Natural killer cell treated with Interleukin-12 subunit alpha and Interleukin-12 subunit beta and Interleukin-15 and Interleukin-18, amount 100 ng/mL, for 72 hours (primary cell): ENCODE measurements around the gene TOPAZ1. TPM values are rescaled to one million over a fixed set of nuclear protein-coding genes. Genes with fewer than 3 reads are reported as not detected.

Experiments
- ATAC-seq, 2 donors: fragments of 150-1000 bp; cut with Tn5 transposase in 1 of 2; sonication (Bioruptor Pico), chemical (Tn5 transposase) in 1 of 2; 2 replicates each; pipeline ENCODE4 v1.10.0; 2021
- DNase-seq: peaks from one replicate; pipeline ENCODE4 v3.0.0; 2022; ENCODE audit warnings: low spot score
- H3K27ac Mint-ChIP-seq, 2 donors: 1 replicate in 1 of 2; 2 replicates in 1 of 2; pipeline ENCODE4 v1.8.0; 2022; ENCODE audit warnings: mixed read lengths in 2 of 2, mild to moderate bottlenecking in 1 of 2, moderate library complexity in 1 of 2
- H3K27me3 Mint-ChIP-seq, 2 donors: 1 replicate in 1 of 2; 2 replicates in 1 of 2; pipeline ENCODE4 v1.8.0; 2022; ENCODE audit warnings: mixed read lengths in 2 of 2
- H3K36me3 Mint-ChIP-seq: one replicate; pipeline ENCODE4 v1.8.0; 2022; ENCODE audit warnings: mixed read lengths
- H3K4me1 Mint-ChIP-seq, 2 donors: 1 replicate in 1 of 2; 2 replicates in 1 of 2; pipeline ENCODE4 v1.8.0; 2022; ENCODE audit warnings: low read depth in 2 of 2, mixed read lengths in 2 of 2, mild to moderate bottlenecking in 1 of 2
- H3K4me3 Mint-ChIP-seq: one replicate; pipeline ENCODE4 v1.8.0; 2022; ENCODE audit warnings: mixed read lengths
- H3K9me3 Mint-ChIP-seq: 2 replicates; pipeline ENCODE4 v1.8.0; 2022; ENCODE audit warnings: mixed read lengths
- total RNA-seq, 2 donors: library from RNA; stranded (reverse); gene quantifications; one replicate each; pipeline ENCODE4 v1.2.3, GENCODE V29; 2022

The TOPAZ1 gene
- total RNA-seq, 2 donors from 2014 or later, result not detected

GRCh38 chr3:44234648-44235268 lies 6.9 kb upstream of the TOPAZ1 start:
- no peaks in the 10 kb centered on the region for H3K9me3 Mint-ChIP-seq
- no peak overlapping the region for H3K4me3 Mint-ChIP-seq
- DNase-seq (no peak), ATAC-seq (no peak)
- H3K27me3 Mint-ChIP-seq, result peaks cover 8 to 9% of the 10 kb centered on the region in 2 donors
- H3K27ac Mint-ChIP-seq, result no peak overlapping the region
- H3K4me1 Mint-ChIP-seq, result peaks cover 7 to 10% of the 10 kb centered on the region in 2 donors
- no peaks in the 10 kb centered on the region for H3K36me3 Mint-ChIP-seq

DNA sequence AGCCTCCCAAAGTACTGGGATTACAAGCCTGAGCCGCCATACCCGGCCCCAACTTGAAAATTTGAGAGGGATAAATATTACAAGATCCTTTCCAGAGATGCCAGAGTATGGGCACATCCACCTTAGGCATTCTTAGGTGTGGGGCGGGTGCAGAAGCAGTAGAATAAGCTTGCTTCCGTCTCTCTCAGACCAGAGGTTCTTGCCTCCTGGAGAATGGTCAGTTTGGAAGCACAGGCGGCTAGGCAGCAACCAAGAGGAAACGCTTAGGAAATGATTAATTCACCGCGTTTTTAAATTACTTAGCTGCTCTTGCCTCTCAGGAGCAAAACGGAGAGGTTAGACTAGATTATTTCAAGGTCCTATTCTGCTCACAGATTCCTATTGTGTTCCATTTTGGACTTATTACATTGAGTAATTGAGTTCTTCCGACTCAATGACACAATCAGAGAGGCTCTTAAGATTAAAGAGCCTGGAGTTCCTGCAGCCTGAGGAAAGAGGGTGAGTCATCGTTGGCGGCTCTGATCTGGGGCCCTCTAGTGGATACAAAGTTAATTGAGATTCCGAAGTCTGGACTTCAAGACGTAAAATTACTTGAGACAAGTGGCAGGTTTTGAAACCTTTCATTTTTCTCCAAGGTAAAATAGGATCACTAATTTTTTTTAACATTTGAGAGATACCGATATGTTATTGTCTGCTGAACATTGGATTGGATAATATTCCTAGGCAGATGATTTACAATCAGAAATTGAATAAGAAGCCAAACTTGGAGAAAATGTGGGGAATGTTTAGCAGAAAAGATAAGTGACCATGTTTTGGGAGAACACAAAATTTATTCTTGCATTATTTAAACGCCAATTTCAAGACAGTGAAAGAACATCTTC lies 5.8 kb upstream of the TOPAZ1 start:
- no peak overlapping the region for H3K27ac Mint-ChIP-seq
- H3K4me1 Mint-ChIP-seq, result peaks cover 7 to 10% of the 10 kb centered on the region in 2 donors
- H3K27me3 Mint-ChIP-seq, result peaks cover 9 to 15% of the 10 kb centered on the region in 2 donors
- peak; percentile 71 to 86 for ATAC-seq
- no peak overlapping the region for H3K4me3 Mint-ChIP-seq
- DNase-seq, result no peak
- no peaks in the 10 kb centered on the region for H3K36me3 Mint-ChIP-seq
- no peaks in the 10 kb centered on the region for H3K9me3 Mint-ChIP-seq

DNA sequence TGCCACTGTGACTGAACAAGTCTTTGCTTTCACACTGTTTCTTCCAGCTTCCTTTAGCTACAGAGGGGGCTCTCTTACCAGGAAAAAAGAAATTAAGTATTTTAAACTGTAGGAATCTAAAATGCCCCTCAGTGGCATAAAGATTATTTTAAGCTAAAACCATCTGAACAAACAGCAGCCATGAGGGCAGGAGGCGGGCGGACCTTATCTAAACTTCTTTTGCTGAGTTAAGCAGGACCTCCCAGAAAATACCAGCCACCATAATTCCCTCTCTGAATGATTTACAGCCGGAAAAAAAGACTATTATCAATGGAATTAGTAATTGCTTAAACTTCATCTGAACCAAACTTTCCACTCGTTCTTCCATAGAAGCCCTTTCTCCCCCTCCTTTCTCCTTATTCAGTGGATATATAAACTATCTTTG lies 5.2 kb upstream of the TOPAZ1 start:
- Mint-ChIP-seq H3K4me3 (no peak overlapping the region), H3K4me1 (peaks cover 7 to 10% of the 10 kb centered on the region in 2 donors), H3K9me3 (no peaks in the 10 kb centered on the region), H3K27me3 (peaks cover 9 to 20% of the 10 kb centered on the region in 2 donors), H3K27ac (no peak overlapping the region), H3K36me3 (no peaks in the 10 kb centered on the region)
- ATAC-seq, result no peak
- no peak for DNase-seq

DNA sequence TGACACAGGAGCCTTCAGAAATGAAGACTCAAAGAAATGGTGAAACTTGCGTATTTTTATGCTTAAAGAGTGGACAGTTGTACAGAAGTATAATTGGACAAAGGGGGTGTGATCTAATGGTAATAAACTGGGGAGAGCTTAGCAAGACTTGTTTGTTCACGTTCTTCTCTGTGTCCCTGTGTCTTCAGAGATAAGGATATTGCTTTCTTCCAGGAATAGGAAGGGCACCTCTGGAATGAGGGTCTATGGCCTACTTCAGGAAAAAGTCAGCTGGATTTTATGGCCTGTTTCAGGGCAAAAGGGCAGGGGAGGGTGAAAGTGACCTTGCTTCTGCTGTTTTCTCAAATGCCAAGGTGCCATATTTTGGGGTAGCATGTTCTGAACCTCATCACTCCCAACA lies 4.5 kb upstream of the TOPAZ1 start:
- ATAC-seq (no peak), DNase-seq (no peak)
- Mint-ChIP-seq H3K4me3 (no peak overlapping the region), H3K4me1 (peaks cover 7 to 10% of the 10 kb centered on the region in 2 donors), H3K27me3 (peaks cover 9 to 20% of the 10 kb centered on the region in 2 donors), H3K27ac (no peak overlapping the region), H3K36me3 (no peaks in the 10 kb centered on the region), H3K9me3 (no peaks in the 10 kb centered on the region)

GRCh38 chr3:44237665-44238064 lies 4.0 kb upstream of the TOPAZ1 start:
- DNase-seq (no peak), ATAC-seq (no peak)
- H3K36me3 Mint-ChIP-seq, result no peaks in the 10 kb centered on the region
- peaks cover 7% of the 10 kb centered on the region in 2 donors for H3K4me1 Mint-ChIP-seq
- H3K27ac Mint-ChIP-seq, result no peak overlapping the region
- no peak overlapping the region for H3K4me3 Mint-ChIP-seq
- H3K9me3 Mint-ChIP-seq, result no peaks in the 10 kb centered on the region
- peaks cover 12 to 20% of the 10 kb centered on the region in 2 donors for H3K27me3 Mint-ChIP-seq

GRCh38 chr3:44238889-44239288 lies 2.8 kb upstream of the TOPAZ1 start:
- peaks cover 6 to 7% of the 10 kb centered on the region in 2 donors for H3K4me1 Mint-ChIP-seq
- no peak overlapping the region for H3K4me3 Mint-ChIP-seq
- peaks cover 19 to 29% of the 10 kb centered on the region in 2 donors for H3K27me3 Mint-ChIP-seq
- H3K9me3 Mint-ChIP-seq, result no peaks in the 10 kb centered on the region
- ATAC-seq (no peak), DNase-seq (no peak)
- no peaks in the 10 kb centered on the region for H3K36me3 Mint-ChIP-seq
- no peak overlapping the region for H3K27ac Mint-ChIP-seq

- Mint-ChIP-seq H3K27me3 (peaks cover 19 to 40% of the 10 kb centered on the region in 2 donors), H3K4me1 (peaks cover 6 to 7% of the 10 kb centered on the region in 2 donors), H3K27ac (no peak overlapping the region), H3K9me3 (no peaks in the 10 kb centered on the region), H3K4me3 (no peak overlapping the region), H3K36me3 (no peaks in the 10 kb centered on the region)
- ATAC-seq (no peak), DNase-seq (no peak)
Measured at GRCh38 chr3:44240061-44240460, 1.6 kb upstream of the TOPAZ1 start.

- no peak overlapping the region for H3K4me3 Mint-ChIP-seq
- peaks cover 10 to 40% of the 10 kb centered on the region in 2 donors for H3K27me3 Mint-ChIP-seq
Measured at GRCh38 chr3:44242721-44243120, 1.0 kb downstream of the TOPAZ1 start.

GRCh38 chr3:44248152-44248551 lies 6.5 kb downstream of the TOPAZ1 start:
- Mint-ChIP-seq H3K27ac (no peak overlapping the region), H3K9me3 (no peaks in the 10 kb centered on the region), H3K27me3 (peaks cover 24 to 65% of the 10 kb centered on the region in 2 donors), H3K4me3 (no peak overlapping the region), H3K36me3 (peaks cover 12% of the 10 kb centered on the region), H3K4me1 (no peaks in the 10 kb centered on the region)
- DNase-seq (no peak), ATAC-seq (no peak)

More at GRCh38 chr3:44242721-44243120, 1.0 kb downstream of the TOPAZ1 start:
- no peaks in the 10 kb centered on the region for H3K9me3 Mint-ChIP-seq
- no peaks in the 10 kb centered on the region for H3K36me3 Mint-ChIP-seq
- no peak for DNase-seq
- H3K4me1 Mint-ChIP-seq, result no peaks in the 10 kb centered on the region
- no peak overlapping the region for H3K27ac Mint-ChIP-seq
- no peak for ATAC-seq

DNA sequence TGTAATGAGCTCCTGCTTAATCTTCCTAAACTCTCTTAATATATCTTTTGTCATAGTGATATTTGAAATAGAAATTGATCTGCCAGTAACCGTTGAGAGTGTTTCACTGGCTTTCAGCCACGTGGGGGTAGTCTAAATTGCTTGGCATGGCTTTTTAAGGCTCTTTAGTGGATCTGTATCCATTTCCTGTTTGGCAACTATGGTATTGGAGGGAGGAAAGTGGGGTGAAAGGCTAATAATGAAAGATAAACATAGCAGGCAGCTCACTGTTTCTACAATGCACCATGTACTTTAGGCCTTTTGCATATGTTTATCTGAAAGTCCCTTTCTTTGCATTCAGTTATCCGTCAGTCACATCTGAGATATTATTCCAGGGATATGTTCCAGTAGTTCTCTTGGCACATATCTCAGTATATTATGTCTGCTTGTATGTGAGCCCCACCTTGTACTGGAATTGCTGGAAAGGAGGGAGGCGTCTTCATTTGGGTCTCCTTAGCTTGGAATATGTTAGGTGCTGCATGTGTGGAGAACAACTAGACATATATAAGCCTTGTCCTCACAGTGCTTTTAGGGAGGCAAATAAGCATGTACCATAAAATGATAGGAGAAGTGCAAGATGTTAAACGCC lies 10.8 kb downstream of the TOPAZ1 start:
- Mint-ChIP-seq H3K27ac (no peak overlapping the region), H3K4me1 (no peaks in the 10 kb centered on the region), H3K36me3 (peaks cover 12% of the 10 kb centered on the region), H3K9me3 (no peaks in the 10 kb centered on the region), H3K4me3 (no peak overlapping the region), H3K27me3 (peaks cover 20 to 42% of the 10 kb centered on the region in 2 donors)
- ATAC-seq (no peak), DNase-seq (no peak)

- H3K4me3 Mint-ChIP-seq, result no peak overlapping the region
- peaks cover 12 to 50% of the 10 kb centered on the region in 2 donors for H3K27me3 Mint-ChIP-seq
- no peaks in the 10 kb centered on the region for H3K9me3 Mint-ChIP-seq
- ATAC-seq (no peak), DNase-seq (no peak)
- H3K4me1 Mint-ChIP-seq, result no peaks in the 10 kb centered on the region
- H3K36me3 Mint-ChIP-seq, result no peaks in the 10 kb centered on the region
- no peak overlapping the region for H3K27ac Mint-ChIP-seq
Measured at GRCh38 chr3:44259404-44259803, 17.7 kb downstream of the TOPAZ1 start.

GRCh38 chr3:44264146-44264545 lies 22.5 kb downstream of the TOPAZ1 start:
- DNase-seq (no peak), ATAC-seq (no peak)
- Mint-ChIP-seq H3K4me1 (peaks cover 0 to 6% of the 10 kb centered on the region in 2 donors), H3K27me3 (peaks cover 12 to 42% of the 10 kb centered on the region in 2 donors), H3K36me3 (no peaks in the 10 kb centered on the region), H3K27ac (no peak overlapping the region), H3K9me3 (no peaks in the 10 kb centered on the region), H3K4me3 (no peak overlapping the region)

DNA sequence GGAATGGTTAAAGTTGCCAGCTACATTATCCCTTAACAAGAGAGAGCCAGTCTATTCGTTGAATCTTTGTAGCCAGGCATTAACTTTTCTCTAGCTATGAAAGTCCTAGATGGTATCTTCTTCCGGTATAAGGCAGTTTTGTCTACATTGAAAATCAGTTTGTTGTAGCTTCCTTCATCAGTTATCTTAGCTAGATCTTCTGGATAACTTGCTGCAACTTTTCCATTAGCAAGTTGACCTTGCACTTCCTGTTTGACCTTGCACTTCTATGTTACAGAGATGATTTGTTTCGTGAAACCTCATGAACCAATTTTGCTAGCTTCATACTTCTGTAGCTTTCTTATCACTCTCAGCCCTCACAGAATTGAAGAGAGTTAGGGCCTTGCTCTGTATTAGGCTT lies 24.1 kb downstream of the TOPAZ1 start:
- peaks cover 0 to 6% of the 10 kb centered on the region in 2 donors for H3K4me1 Mint-ChIP-seq
- H3K4me3 Mint-ChIP-seq, result no peak overlapping the region
- DNase-seq (no peak), ATAC-seq (no peak)
- no peaks in the 10 kb centered on the region for H3K36me3 Mint-ChIP-seq
- H3K27me3 Mint-ChIP-seq, result peaks cover 11 to 39% of the 10 kb centered on the region in 2 donors
- no peaks in the 10 kb centered on the region for H3K9me3 Mint-ChIP-seq
- no peak overlapping the region for H3K27ac Mint-ChIP-seq

GRCh38 chr3:44272191-44272590 lies 30.5 kb downstream of the TOPAZ1 start:
- Mint-ChIP-seq H3K36me3 (peaks cover 5% of the 10 kb centered on the region), H3K9me3 (no peaks in the 10 kb centered on the region), H3K27ac (no peak overlapping the region), H3K4me1 (no peaks in the 10 kb centered on the region), H3K4me3 (no peak overlapping the region), H3K27me3 (peaks cover 16 to 33% of the 10 kb centered on the region in 2 donors)
- ATAC-seq (no peak), DNase-seq (no peak)
